CD14-positive monocyte (primary cell): ENCODE measurements around the gene NPFFR1. TPM values are rescaled to one million over a fixed set of nuclear protein-coding genes. Genes with fewer than 3 reads are reported as not detected.

Experiments used
- DNase-seq, 3 donors: peaks; one replicate each; pipeline ENCODE4 v3.0.0-alpha.2; 2011 to 2022
- H2AFZ ChIP-seq: 2 replicates; pipeline ENCODE4 v1.6.0; 2012; ENCODE audit warnings: mild to moderate bottlenecking, low read depth, low read length, inconsistent platforms; ENCODE audit not compliant: insufficient read depth, poor library complexity, severe bottlenecking
- H3K27ac ChIP-seq, 2 donors: 1 replicate in 1 of 2; 2 replicates in 1 of 2; pipeline ENCODE4 v1.5.1; 2012 to 2013; ENCODE audit warnings: low read length in 2 of 2, control low read depth in 1 of 2, inconsistent platforms in 1 of 2, low read depth in 1 of 2, mild to moderate bottlenecking in 1 of 2
- H3K27me3 ChIP-seq, 2 donors: one replicate each; pipeline versions ENCODE4 v1.6.0 to v1.6.1; 2011 to 2013; ENCODE audit warnings: low read length in 2 of 2; ENCODE audit not compliant: control insufficient read depth in 2 of 2, insufficient read depth in 2 of 2
- H3K36me3 ChIP-seq, 2 donors: replicated peaks in 1 of 2; 1 replicate in 1 of 2; 2 replicates in 1 of 2; pipeline versions ENCODE4 v1.5.1 to v1.6.1; 2012 to 2013; ENCODE audit warnings: low read length in 2 of 2, control low read depth in 1 of 2, inconsistent platforms in 1 of 2, mild to moderate bottlenecking in 1 of 2; ENCODE audit not compliant: insufficient read depth in 2 of 2, control insufficient read depth in 1 of 2
- H3K4me1 ChIP-seq, 2 donors: 1 replicate in 1 of 2; 2 replicates in 1 of 2; pipeline versions ENCODE4 v1.5.1 to v1.6.1; 2012 to 2013; ENCODE audit warnings: low read length in 2 of 2, control low read depth in 1 of 2, inconsistent platforms in 1 of 2, mild to moderate bottlenecking in 1 of 2, moderate library complexity in 1 of 2; ENCODE audit not compliant: insufficient read depth in 2 of 2, control insufficient read depth in 1 of 2
- H3K4me2 ChIP-seq: replicated peaks from 2 replicates; pipeline ENCODE3; 2012; ENCODE audit warnings: low read length, moderate library complexity, mild to moderate bottlenecking; ENCODE audit not compliant: poor library complexity, severe bottlenecking; ENCODE audit errors: extremely low read depth
- H3K4me3 ChIP-seq, 3 experiments: fragments of 200-600 bp in 1 of 3; sonication (generic) in 1 of 3; replicated peaks in 1 of 3; 1 replicate in 2 of 3; 2 replicates in 1 of 3; pipeline ENCODE4 v1.5.1; 2011 to 2013; ENCODE audit warnings: low read length in 3 of 3, mild to moderate bottlenecking in 3 of 3, control low read depth in 2 of 3, low read depth in 2 of 3, inconsistent platforms in 1 of 3, moderate library complexity in 1 of 3
- H3K79me2 ChIP-seq: 2 replicates; pipeline ENCODE4 v1.6.0; 2012; ENCODE audit warnings: mild to moderate bottlenecking, control low read depth, inconsistent platforms, low read length, moderate library complexity; ENCODE audit not compliant: insufficient read depth
- H3K9ac ChIP-seq: 2 replicates; pipeline ENCODE4 v1.6.0; 2017; ENCODE audit warnings: low read length, mild to moderate bottlenecking; ENCODE audit not compliant: insufficient read depth, poor library complexity, severe bottlenecking
- H3K9me3 ChIP-seq, 2 donors: replicated peaks in 1 of 2; 1 replicate in 1 of 2; 2 replicates in 1 of 2; pipeline versions ENCODE4 v1.5.1 to v1.6.1; 2012 to 2013; ENCODE audit warnings: low read length in 2 of 2, control low read depth in 1 of 2; ENCODE audit not compliant: control insufficient read depth in 1 of 2, insufficient read depth in 1 of 2
- H4K20me1 ChIP-seq: 2 replicates; pipeline ENCODE4 v1.6.0; 2012; ENCODE audit warnings: mild to moderate bottlenecking, low read length, control low read depth, moderate library complexity; ENCODE audit not compliant: insufficient read depth
- H3K27ac Mint-ChIP-seq, 7 donors: one replicate each; pipeline ENCODE4 v1.8.0; 2020; ENCODE audit warnings: mild to moderate bottlenecking in 7 of 7, mixed read lengths in 7 of 7, moderate library complexity in 6 of 7, inconsistent platforms in 2 of 7
- H3K27me3 Mint-ChIP-seq, 3 donors: one replicate each; pipeline ENCODE4 v1.8.0; 2021 to 2022; ENCODE audit warnings: low read depth in 3 of 3, mild to moderate bottlenecking in 3 of 3, mixed read lengths in 3 of 3, moderate library complexity in 3 of 3, inconsistent platforms in 1 of 3
- H3K36me3 Mint-ChIP-seq, 2 donors: one replicate each; pipeline ENCODE4 v1.8.0; 2020; ENCODE audit warnings: mixed read lengths in 2 of 2, inconsistent platforms in 1 of 2, mild to moderate bottlenecking in 1 of 2
- H3K4me1 Mint-ChIP-seq: one replicate; pipeline ENCODE4 v1.8.0; 2020; ENCODE audit warnings: mild to moderate bottlenecking, mixed read lengths
- H3K4me3 Mint-ChIP-seq, 2 donors: one replicate each; pipeline ENCODE4 v1.8.0; 2020; ENCODE audit warnings: mild to moderate bottlenecking in 2 of 2, mixed read lengths in 2 of 2, moderate library complexity in 1 of 2
- H3K9me3 Mint-ChIP-seq, 7 donors: one replicate each; pipeline ENCODE4 v1.8.0; 2020 to 2022; ENCODE audit warnings: mixed read lengths in 7 of 7, mild to moderate bottlenecking in 6 of 7, moderate library complexity in 6 of 7, inconsistent platforms in 2 of 7
- WGBS: methylation state at CpG from one replicate; pipeline ENCODE4 v1.1.5; 2013; ENCODE audit warnings: missing lambda C conversion rate; ENCODE audit not compliant: insufficient coverage; 5-methylcytosine and 5-hydroxymethylcytosine counted together
- intact Hi-C, 2 donors: fragments of 100-400 bp; cut with micrococcal nuclease; formaldehyde crosslinking; loops; one replicate each; pipeline versions ENCODE4 v1.15.0 to v1.15.1; 2023
- polyA plus RNA-seq, 3 donors: library from polyadenylated mRNA; depleted of rRNA in 1 of 3; unstranded in 2 of 3; stranded (reverse) in 1 of 3; fragments of 300-500 nt in 2 of 3; fragments of >200 nt in 1 of 3; fragmentation: Illumina TruSeq in 2 of 3; gene quantifications; 1 replicate in 2 of 3; 2 replicates in 1 of 3; pipeline ENCODE4 v1.2.3, GENCODE V29; 2012 to 2021
- TF ChIP-seq, protein P1 (sequence below): fragments of 200-600 bp; IDR thresholded peaks from one replicate; pipeline ENCODE4 v1.8.0; 2022; ENCODE audit warnings: antibody characterized with exemption, mild to moderate bottlenecking

NPFFR1 gene
- polyA plus RNA-seq, 3 donors: 0.03 TPM; not detected in 2

DNA sequence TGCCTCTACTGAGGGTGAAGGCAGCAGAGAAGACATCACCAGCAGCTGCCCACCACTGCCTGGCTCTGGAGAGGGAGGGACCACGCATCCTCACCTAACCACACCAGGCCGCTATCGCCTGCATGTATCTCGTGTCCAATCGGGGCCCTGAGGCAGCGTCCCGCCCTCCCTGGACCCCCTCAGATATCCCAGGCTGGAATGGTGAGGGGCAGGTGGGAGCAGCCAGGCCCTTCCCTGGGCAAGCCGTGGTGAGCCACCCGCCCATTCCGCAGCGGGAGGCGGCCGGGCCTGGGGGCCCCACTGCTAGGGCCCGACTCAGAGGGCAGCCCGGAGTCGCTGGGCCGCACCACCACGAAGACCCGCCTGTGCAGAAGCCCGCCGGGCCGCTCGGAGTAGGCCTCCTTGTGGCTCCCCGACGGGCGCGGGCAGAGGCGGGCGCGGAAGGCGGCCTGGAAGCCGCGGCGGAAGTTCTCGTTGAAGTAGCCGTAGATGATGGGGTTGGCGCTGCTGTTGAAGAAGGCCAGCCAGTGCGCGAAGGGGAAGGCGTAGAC lies 29.0 kb downstream of the NPFFR1 start:
- H2AFZ ChIP-seq: peak overlapping the region; percentile 66
- Mint-ChIP-seq H3K27me3 (peaks cover 48 to 66% (median 52%) of the 10 kb centered on the region in 3 donors), H3K9me3 (peaks cover 0 to 11% (median 8%) of the 10 kb centered on the region in 7 donors), H3K4me3 (peak overlapping the region; percentile 67 to 93), H3K36me3 (peaks cover 0 to 12% of the 10 kb centered on the region in 2 donors), H3K4me1 (peaks cover 14% of the 10 kb centered on the region), H3K27ac (peak overlapping the region in 1 of 7 donors; percentile 30)
- no peaks in the 10 kb centered on the region for H3K36me3 ChIP-seq
- H4K20me1 ChIP-seq: no peaks in the 10 kb centered on the region
- no peak overlapping the region for H3K27ac ChIP-seq
- intact Hi-C loops: no loop called here
- H3K4me1 ChIP-seq: peaks cover 13 to 15% of the 10 kb centered on the region in 2 donors
- no peaks in the 10 kb centered on the region for H3K79me2 ChIP-seq
- DNase-seq: peak in 2 of 3 donors; percentile 11 to 35
- WGBS: 32% methylated on average over 35 of the region's 40 CpGs
- TF ChIP-seq, protein P1, sequence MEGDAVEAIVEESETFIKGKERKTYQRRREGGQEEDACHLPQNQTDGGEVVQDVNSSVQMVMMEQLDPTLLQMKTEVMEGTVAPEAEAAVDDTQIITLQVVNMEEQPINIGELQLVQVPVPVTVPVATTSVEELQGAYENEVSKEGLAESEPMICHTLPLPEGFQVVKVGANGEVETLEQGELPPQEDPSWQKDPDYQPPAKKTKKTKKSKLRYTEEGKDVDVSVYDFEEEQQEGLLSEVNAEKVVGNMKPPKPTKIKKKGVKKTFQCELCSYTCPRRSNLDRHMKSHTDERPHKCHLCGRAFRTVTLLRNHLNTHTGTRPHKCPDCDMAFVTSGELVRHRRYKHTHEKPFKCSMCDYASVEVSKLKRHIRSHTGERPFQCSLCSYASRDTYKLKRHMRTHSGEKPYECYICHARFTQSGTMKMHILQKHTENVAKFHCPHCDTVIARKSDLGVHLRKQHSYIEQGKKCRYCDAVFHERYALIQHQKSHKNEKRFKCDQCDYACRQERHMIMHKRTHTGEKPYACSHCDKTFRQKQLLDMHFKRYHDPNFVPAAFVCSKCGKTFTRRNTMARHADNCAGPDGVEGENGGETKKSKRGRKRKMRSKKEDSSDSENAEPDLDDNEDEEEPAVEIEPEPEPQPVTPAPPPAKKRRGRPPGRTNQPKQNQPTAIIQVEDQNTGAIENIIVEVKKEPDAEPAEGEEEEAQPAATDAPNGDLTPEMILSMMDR: no peak
- peaks cover 34 to 48% of the 10 kb centered on the region in 2 donors for H3K27me3 ChIP-seq
- H3K4me2 ChIP-seq: peak overlapping the region; percentile 72
- H3K9ac ChIP-seq: peak overlapping the region; percentile 42
- peaks cover 0 to 4% of the 10 kb centered on the region in 2 donors for H3K9me3 ChIP-seq
- H3K4me3 ChIP-seq: peak overlapping the region in 1 of 3 experiments; percentile 55

GRCh38 chr10:70253878-70254765 lies 29.7 kb downstream of the NPFFR1 start:
- H3K4me3 Mint-ChIP-seq: peak overlapping the region; percentile 16 to 73

More at GRCh38 chr10:70253878-70254765, 29.7 kb downstream of the NPFFR1 start:
- Histone ChIP-seq H3K79me2 (no peaks in the 10 kb centered on the region), H3K27ac (no peak overlapping the region), H3K9me3 (peaks cover 0 to 4% of the 10 kb centered on the region in 2 donors), H3K9ac (no peak overlapping the region), H3K36me3 (no peaks in the 10 kb centered on the region), H4K20me1 (no peaks in the 10 kb centered on the region), H3K4me1 (peaks cover 13 to 15% of the 10 kb centered on the region in 2 donors), H3K4me2 (no peak overlapping the region), H2AFZ (no peak overlapping the region), H3K4me3 (no peak overlapping the region), H3K27me3 (peaks cover 34 to 48% of the 10 kb centered on the region in 2 donors)
- peaks cover 50 to 66% (median 51%) of the 10 kb centered on the region in 3 donors for H3K27me3 Mint-ChIP-seq
- intact Hi-C loops: no loop called here
- no peak for DNase-seq
- peaks cover 0 to 11% (median 8%) of the 10 kb centered on the region in 7 donors for H3K9me3 Mint-ChIP-seq
- H3K36me3 Mint-ChIP-seq: peaks cover 0 to 12% of the 10 kb centered on the region in 2 donors
- H3K27ac Mint-ChIP-seq: peak overlapping the region in 1 of 7 donors; percentile 25
- WGBS: 79% methylated on average over 10 of the region's 14 CpGs
- peaks cover 14% of the 10 kb centered on the region for H3K4me1 Mint-ChIP-seq
- TF ChIP-seq, protein P1: no peak
